Sigmoid colon (tissue), 3 donors: ENCODE measurements around the gene SUGP1.

Source experiments
- POLR2A ChIP-seq, 2 donors: fragments of 450-650 bp; IDR thresholded peaks; one replicate each; pipeline ENCODE4 v1.6.1; 2016; ENCODE audit warnings: antibody characterized with exemption in 2 of 2, mild to moderate bottlenecking in 2 of 2, moderate library complexity in 2 of 2
- TF ChIP-seq, protein P1 (sequence below), 4 experiments: fragments of 450-650 bp in 3 of 4; fragments of 200-600 bp in 1 of 4; IDR thresholded peaks; one replicate each; pipeline ENCODE4 v1.5.1; 2016 to 2019; ENCODE audit warnings: antibody characterized with exemption in 4 of 4, mild to moderate bottlenecking in 3 of 4, moderate library complexity in 2 of 4

- no peak for TF ChIP-seq POLR2A (IDR thresholded peaks at IDR 0.05)
- TF ChIP-seq, protein P1, sequence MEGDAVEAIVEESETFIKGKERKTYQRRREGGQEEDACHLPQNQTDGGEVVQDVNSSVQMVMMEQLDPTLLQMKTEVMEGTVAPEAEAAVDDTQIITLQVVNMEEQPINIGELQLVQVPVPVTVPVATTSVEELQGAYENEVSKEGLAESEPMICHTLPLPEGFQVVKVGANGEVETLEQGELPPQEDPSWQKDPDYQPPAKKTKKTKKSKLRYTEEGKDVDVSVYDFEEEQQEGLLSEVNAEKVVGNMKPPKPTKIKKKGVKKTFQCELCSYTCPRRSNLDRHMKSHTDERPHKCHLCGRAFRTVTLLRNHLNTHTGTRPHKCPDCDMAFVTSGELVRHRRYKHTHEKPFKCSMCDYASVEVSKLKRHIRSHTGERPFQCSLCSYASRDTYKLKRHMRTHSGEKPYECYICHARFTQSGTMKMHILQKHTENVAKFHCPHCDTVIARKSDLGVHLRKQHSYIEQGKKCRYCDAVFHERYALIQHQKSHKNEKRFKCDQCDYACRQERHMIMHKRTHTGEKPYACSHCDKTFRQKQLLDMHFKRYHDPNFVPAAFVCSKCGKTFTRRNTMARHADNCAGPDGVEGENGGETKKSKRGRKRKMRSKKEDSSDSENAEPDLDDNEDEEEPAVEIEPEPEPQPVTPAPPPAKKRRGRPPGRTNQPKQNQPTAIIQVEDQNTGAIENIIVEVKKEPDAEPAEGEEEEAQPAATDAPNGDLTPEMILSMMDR (IDR thresholded peaks at IDR 0.05) = no peak
Observed at GRCh38 chr19:19257137-19257536, 63.2 kb downstream of the SUGP1 start.
